SKM-1 treated with dmso at 0.1 percent for 144 hours (cell line): ENCODE data around the gene MRPS18C.

ENCODE experiments used
- DNase-seq: peaks from one replicate; lab custom pipeline; 2025; ENCODE audit not compliant: unreplicated experiment; lab: John Stamatoyannopoulos, UW

MRPS18C gene

GRCh38 chr4:83455281-83456183 is at the start of gene MRPS18C, which contains the start of gene HELQ:
Gene MRPS18C, plus strand, starts transcription at chr4:83456058. Its CDS starts 20 bp downstream, at chr4:83456078.
Gene HELQ, minus strand, starts transcription at chr4:83455823. Its CDS starts 130 bp downstream, at chr4:83455693.
- peak; percentile 98 for DNase-seq

DNA sequence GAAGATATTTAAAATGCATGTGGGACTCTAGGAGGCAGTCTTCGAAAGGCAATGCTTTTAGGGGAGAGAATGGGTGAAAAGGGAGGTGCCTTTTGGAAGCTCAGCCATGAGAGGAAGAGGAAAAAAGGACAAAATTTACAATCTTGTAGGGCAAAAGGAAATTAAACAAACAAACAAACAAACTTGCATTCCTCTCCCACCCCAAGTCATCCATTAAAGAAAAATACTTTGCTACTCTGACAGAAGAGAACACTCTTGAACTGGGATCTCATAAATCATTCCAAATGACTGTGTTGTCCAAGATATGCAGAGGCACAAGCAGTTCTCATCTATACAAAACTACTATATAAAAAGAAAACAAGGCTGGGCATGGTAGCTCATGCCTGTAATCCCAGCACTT is 47.0 kb upstream of the MRPS18C start:
- no peak for DNase-seq

GRCh38 chr4:83413676-83414075 is 42.2 kb upstream of the MRPS18C start:
- no peak for DNase-seq

DNA sequence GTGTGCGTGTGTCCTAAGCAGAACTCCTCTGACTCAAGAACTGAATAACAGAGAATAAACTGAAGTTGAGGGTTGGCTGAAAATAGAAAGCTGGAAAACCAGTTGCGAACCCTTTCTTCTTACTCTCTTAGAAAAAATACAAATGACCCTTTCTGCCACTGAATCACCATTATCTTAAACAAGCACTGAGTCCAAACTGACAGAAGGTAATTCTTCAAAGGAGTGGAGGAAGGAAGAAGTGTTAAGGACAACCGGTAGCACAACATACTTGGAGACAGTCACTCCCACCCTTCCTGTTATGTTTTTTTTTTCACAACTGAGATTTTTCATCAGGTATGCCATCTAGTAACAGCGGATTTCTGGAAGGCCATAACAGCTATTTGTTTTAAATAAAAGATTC is 38.3 kb upstream of the MRPS18C start:
- no peak for DNase-seq

DNA sequence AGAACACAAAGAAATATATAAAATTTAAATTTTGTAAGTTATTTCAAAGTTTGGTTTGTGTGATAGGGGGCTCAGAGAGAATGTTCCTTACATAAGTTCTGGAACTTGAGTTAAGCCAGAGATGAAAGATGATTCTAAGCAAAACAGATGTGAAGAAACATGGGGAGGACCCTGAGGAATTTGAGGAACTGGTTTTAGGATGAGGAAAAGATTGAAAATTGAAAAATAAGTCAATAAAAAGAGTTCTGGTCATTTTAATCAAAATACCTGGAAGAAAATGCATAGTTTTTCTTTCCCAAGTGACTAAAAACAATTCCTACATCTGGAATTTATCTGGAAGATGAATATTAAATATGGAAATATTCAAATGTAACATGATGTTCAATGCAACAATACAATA is 37.6 kb upstream of the MRPS18C start:
- no peak for DNase-seq

DNA sequence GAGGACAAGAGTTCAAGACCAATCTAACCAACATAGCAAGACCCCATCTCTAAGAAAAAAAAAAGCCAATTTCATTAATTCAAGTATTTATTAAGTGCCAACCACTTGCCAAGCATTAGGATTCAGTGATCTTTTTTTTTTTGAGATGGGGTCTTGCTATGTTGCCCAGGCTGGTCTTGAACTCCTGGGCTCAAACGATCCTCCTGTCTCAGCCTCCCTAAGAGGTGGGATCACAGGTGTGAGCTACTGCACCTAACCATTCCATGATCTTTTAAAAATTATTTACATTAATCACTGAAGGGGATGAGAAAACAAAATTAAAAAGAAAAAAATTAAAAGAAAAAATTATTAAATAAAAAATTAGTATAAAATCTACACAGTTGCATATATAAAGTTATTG is 24.7 kb upstream of the MRPS18C start:
- no peak for DNase-seq

DNA sequence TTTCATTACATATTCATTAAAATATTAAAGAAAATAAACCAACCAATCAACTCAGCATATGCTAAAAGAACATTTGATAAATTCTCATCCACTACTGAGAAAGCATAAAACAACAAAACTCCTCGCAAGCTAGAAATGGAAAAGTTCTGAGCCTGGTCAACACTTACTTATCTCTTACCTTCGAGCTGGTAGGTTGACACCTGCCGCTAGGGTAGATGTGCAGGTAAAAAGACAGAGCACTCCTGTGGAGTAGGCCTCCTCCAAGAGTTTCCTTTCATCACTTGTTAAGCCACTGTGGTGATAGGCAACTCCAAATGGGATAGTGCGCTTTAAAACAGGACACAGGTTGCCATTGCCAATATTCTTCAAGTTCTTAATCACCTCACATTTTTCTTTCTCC is 19.2 kb upstream of the MRPS18C start:
- DNase-seq = no peak

DNA sequence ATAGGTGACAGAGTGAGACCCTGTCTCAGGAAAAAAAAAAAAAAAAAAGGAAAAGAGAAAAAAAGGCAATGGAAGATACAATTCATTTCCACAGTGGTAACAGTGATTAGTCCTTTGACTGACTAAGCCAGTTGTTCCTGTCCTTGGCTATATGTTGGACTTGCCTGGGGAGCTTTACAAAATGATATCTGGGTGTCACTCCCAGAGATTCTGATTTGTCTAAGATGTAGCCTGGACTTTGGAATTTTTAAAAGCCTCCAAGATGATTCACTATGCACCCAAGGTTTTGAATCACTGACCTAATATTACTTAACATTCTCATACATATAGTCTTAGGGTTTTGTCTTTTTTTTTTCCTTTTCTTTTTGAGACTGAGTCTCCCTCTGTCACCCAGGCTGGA is 17.1 kb upstream of the MRPS18C start:
- DNase-seq = no peak

DNA sequence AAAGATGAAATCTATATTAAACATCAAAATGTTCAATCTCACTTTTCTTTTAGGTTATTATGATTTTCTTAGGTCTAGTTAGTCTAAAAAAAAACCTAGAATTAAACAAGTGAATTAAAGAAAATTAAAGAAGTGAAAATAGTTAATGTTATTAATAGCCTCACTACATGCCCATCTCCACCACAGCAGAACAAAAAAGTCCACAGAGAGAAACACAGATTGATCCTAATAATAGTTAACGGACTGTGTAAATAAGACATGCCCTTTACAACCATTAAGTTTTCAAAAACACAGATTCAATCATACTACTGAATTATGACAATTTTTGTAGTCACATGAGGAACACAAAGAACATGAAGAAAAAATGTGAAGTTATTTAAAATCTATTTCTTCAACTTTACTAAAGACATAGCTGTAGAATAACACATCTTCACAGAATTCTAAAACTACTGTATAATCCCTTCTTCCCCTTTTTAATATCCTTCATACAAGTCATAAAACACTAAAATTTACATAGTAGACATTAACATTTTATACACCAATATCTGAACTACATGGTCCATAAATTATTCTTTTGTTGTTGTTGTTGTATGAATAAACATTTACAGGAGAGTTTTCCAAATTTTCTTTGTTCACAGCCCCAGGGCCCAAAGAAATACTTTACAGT is 15.6 kb upstream of the MRPS18C start:
- DNase-seq = no peak

- DNase-seq = no peak
Observed at GRCh38 chr4:83440899-83441298, 15.0 kb upstream of the MRPS18C start.

DNA sequence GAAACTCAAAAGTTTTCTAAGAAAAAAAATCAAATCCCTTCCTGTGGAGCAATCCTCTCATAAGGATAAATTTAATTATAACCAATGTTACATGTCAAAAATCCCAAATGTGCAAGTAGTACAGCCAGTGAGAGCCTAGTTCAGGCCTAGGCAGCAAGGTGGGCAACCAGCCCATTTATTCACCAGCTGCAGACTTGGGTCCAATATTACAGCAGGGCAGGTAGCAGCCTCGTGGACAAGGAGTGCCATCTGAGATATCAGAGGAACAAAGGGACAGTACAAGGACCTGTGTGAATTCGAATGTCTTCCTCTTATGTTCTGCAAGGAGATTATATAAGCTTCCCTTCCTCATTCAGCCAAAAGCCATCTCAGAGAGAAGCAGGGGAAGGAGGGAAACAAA is 6.8 kb upstream of the MRPS18C start:
- no peak for DNase-seq

- no peak for DNase-seq
Observed at GRCh38 chr4:83454686-83455085, 1.2 kb upstream of the MRPS18C start.

GRCh38 chr4:83456184-83456501 is 285 bp downstream of the MRPS18C start:
- no peak for DNase-seq

DNA sequence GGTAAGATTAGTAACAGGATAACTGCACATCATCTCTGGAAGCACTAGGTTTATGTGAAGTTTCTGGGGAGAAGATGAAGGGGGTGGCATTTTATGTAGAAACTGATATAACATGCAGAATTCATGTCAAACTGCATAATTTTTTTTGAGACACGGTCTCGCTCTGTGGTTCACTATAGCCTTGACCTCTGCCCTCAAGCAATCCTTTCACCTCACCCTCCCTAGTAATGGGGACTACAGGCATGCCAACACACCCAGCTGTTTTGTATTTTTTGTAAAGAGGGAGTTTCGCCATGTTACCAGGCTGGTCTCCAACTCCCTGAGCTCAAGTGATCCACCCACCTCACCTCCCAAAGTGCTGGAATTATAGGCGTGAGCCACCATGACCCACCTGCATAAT is 17.6 kb downstream of the MRPS18C start:
- no peak for DNase-seq

GRCh38 chr4:83473966-83474365 is 18.1 kb downstream of the MRPS18C start:
- DNase-seq = no peak

- peak; percentile 93 for DNase-seq
Observed at GRCh38 chr4:83484500-83485461, 28.9 kb downstream of the MRPS18C start, which contains the start of gene ABRAXAS1. Gene ABRAXAS1, minus strand, starts transcription at chr4:83485100. Its CDS starts 28 bp downstream, at chr4:83485072.

GRCh38 chr4:83486457-83487129 is 30.7 kb downstream of the MRPS18C start:
- DNase-seq = no peak

DNA sequence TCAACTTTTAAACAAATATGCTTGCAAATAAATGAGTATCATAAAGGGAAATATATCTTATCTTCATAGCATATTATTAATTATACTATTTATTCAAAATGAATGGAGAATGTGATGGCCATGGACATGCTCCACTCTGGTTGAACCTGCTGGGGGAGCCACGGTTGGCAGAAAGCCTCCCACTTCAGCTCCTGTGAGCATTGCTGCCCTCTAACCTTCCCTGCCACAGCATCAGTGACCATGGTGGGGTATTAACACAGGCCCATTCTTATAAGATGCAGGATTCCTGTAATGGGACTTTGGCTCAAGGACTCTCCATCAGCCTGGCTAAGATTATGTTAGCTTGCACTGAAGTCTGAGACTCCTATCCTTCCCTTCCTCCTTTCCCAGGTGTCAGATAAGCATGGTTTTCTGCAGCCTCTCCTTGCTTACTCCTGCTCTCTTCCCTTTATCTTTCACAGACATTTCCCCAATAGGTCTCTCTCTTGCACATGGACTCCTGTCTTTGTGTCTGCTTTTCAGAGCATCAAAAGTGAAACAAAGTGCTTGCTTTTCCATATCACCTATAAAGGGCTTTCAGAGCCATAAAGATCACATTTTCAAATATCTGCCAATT is 34.0 kb downstream of the MRPS18C start:
- no peak for DNase-seq

DNA sequence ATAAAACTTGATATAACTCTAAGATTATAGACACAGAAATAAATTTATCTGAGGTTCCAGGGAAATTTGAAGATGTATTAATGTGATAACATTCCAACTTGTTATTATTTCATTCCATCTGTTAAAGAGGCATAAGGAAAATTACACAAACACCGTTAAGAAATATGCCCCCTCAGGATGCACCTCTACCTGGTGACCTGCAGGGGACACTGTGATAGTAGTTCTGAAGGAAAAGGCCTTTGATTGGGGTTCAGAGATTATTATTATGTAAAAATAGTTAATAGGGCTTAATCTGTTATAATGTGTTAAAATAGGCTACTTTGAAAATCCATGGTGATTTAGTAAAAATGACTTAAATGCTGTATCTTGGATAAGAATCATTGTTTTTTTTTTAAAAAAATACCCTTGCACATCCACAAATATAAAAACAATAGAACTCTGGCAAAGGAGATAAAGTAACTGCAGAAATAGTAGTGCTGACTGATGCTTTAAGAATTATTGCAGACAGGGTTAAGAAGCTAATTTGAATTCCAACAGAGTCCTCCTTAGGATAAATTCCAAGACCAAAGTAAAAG is 35.1 kb downstream of the MRPS18C start:
- DNase-seq = peak; percentile 41
